Stimulated activated naive B cell treated with anti-CD40 and anti-IgM and Interleukin-4, amounts not matched to agents 10 μg/mL and 1 μg/mL and 100 μg/mL, for 72 hours (primary cell): ENCODE measurements around the gene TP73.

Experiments used
- ATAC-seq, 2 donors: fragments of 150-1000 bp; cut with Tn5 transposase; replicated peaks; 2 replicates each; pipeline ENCODE4 v1.10.0; 2021; ENCODE audit warnings: moderate library complexity in 1 of 2
- DNase-seq: peaks from one replicate; pipeline ENCODE4 v3.0.0; 2021
- H3K27ac Mint-ChIP-seq: one replicate; pipeline ENCODE4 v1.8.0; 2022; ENCODE audit warnings: mild to moderate bottlenecking, mixed read lengths
- H3K27me3 Mint-ChIP-seq, 2 donors: one replicate each; pipeline ENCODE4 v1.8.0; 2022; ENCODE audit warnings: mixed read lengths in 2 of 2
- H3K36me3 Mint-ChIP-seq, 2 donors: one replicate each; pipeline ENCODE4 v1.8.0; 2022; ENCODE audit warnings: mixed read lengths in 2 of 2, mild to moderate bottlenecking in 1 of 2
- H3K4me1 Mint-ChIP-seq, 2 donors: one replicate each; pipeline ENCODE4 v1.8.0; 2022; ENCODE audit warnings: mixed read lengths in 2 of 2, mild to moderate bottlenecking in 1 of 2
- H3K4me3 Mint-ChIP-seq, 2 donors: one replicate each; pipeline ENCODE4 v1.8.0; 2022; ENCODE audit warnings: mild to moderate bottlenecking in 2 of 2, mixed read lengths in 2 of 2, moderate library complexity in 1 of 2
- H3K9me3 Mint-ChIP-seq, 2 donors: one replicate each; pipeline ENCODE4 v1.8.0; 2022; ENCODE audit warnings: mixed read lengths in 2 of 2, mild to moderate bottlenecking in 1 of 2

The TP73 gene

DNA sequence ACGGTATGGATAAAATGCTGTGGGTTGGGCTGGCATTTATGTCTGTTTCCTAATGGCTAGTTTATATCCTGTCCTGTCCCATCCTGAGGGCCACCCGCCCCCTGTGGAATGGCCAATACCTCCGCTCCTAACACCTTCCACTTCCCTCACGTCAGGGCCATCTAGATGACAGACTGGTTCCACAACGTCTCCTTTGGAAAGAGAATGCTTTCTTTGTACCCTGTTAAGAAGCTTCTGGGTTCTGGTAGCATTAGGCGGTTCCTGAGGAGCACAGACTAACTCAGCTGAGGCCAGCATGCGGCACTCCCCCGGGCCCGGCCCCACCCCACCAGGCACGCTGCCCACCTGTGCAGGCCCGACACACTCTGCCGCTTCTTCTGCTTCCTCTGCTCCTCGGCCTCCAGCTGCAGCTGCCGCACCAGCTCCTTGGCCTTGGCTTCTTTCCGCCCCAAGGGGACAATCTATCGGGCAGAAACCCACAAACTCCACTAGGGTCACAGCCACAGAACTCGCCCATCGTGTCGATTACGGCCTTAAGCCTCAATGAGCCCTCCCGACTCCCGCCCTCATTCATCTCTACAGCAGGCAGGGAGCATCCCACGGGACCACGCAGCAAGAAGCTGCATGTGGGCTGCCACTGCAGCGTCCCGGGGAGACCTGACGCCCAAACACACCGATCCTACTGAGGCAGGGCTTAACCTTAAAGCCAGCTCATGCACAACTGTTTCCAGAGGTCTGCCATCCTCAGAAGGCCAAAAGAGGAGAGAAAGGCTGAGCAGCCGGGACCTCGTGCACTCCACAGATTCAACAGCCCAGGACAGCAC is 131.5 kb downstream of the TP73 start:
- no peaks in the 10 kb centered on the region for H3K27me3 Mint-ChIP-seq
- peak overlapping the region; percentile 88 for H3K27ac Mint-ChIP-seq
- H3K36me3 Mint-ChIP-seq: peaks cover 46 to 65% of the 10 kb centered on the region in 2 donors
- no peak overlapping the region for H3K4me3 Mint-ChIP-seq
- H3K9me3 Mint-ChIP-seq: no peaks in the 10 kb centered on the region
- DNase-seq (no peak), ATAC-seq (no peak)
- H3K4me1 Mint-ChIP-seq: peaks cover 6 to 8% of the 10 kb centered on the region in 2 donors

DNA sequence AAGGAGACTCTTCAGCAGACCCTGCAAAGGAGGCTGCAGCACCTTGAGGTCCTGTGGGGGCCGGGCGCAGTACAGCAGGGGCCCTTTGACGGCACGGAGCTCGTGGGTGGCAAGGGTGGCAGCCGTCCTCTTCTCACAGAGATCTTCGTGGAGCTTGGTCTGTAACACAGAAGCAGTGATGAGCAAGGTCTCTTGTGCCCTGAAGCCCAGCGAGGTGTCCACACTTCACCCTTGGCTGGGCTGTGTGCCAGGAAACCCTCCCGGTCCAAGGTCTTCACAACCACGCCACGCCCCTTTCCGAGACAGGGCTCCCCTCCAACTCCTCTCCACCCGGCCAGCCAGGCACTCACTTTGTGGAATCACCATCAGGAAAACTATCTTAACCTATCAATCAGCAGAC is 132.7 kb downstream of the TP73 start:
- Mint-ChIP-seq H3K4me3 (no peak overlapping the region), H3K9me3 (no peaks in the 10 kb centered on the region), H3K27ac (no peak overlapping the region), H3K36me3 (peaks cover 36 to 55% of the 10 kb centered on the region in 2 donors), H3K27me3 (no peaks in the 10 kb centered on the region), H3K4me1 (peaks cover 8 to 12% of the 10 kb centered on the region in 2 donors)
- ATAC-seq: no peak
- no peak for DNase-seq

DNA sequence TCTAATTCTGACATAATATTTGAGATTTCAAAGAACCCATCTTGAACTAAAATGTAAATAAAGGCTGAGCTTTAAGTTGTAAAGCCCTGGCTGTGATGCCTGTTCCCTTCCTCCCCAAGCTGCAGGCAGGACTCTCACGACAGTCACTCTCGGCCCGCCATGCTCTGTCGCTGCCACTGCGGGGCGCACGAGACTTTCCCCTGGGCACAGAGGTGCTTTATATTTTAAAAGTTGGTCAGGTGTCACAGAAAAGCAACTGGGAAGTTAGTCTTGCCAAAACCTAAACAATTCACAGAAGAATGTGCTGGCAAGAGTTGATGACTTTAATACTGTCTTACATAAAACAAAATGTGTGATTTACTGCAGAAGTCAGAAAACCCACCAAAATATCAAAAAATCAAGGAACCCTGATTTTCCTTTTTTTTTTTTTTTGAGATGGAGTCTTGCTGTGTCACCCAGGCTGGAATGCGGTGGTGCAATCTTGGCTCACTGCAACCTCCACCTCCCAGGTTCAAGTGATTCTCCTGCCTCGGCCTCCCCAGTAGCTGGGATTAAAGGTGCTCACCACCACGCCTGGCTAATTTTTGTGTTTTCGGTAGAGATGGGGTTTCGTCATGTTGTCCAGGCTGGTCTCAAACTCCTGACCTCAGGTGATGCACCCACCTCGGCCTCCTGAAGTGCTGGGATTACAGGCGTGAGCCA is 133.3 kb downstream of the TP73 start:
- ATAC-seq (no peak), DNase-seq (no peak)
- peaks cover 31 to 49% of the 10 kb centered on the region in 2 donors for H3K36me3 Mint-ChIP-seq
- no peaks in the 10 kb centered on the region for H3K9me3 Mint-ChIP-seq
- peaks cover 10 to 16% of the 10 kb centered on the region in 2 donors for H3K4me1 Mint-ChIP-seq
- H3K4me3 Mint-ChIP-seq: no peak overlapping the region
- H3K27ac Mint-ChIP-seq: no peak overlapping the region
- no peaks in the 10 kb centered on the region for H3K27me3 Mint-ChIP-seq
